Activated CD4-positive, alpha-beta T cell treated with anti-CD3 and anti-CD28 coated beads for 24 hours (primary cell): Measurements from ENCODE around the gene LAMA5.

ENCODE experiments used
- DNase-seq, 2 donors: peaks; one replicate each; pipeline ENCODE4 v3.0.0-alpha.2; 2020; ENCODE audit warnings: low read depth in 2 of 2

The LAMA5 gene

DNA sequence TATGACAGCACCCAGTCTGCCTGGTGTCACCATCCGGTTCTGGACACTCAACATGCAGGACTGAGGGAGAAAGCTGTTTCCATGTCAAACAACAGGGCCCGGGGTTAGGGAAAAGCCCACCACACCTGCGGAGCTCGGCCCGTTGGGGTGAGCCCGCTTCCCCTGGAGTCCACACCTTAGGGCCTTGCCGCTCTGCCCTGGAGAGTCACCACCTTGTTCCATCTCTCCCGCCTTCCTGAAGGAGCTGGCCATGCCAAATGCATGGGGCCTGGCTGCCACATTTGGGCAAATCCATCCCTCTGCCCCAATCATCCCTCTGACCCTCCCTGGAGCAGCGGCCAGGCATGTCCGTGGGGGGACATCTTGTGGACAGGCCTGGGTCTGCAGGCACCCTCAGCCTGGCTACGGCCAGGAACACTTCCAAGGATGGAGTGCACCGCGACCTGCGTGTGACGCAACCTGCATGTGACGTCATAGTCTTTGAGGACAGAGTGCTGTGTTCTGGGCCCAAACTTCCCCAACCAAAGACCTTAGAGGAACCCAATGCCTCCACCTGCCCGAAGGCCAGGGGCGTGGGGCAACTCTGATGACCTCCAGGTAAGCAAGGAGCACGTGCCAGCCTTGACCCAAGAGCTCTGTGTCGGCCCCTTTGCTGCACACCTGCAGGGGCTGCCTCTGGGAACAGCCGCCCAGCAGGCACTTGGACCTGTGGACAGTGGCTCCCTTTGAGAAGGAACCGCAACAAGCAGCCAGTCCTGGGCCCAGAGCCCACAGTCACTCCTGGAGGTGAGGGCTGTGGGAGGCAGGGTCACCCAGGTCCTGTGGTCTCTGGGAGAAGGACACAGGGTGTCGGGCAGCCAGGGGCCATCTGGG lies 38.2 kb upstream of the LAMA5 start:
- DNase-seq, result no peak

DNA sequence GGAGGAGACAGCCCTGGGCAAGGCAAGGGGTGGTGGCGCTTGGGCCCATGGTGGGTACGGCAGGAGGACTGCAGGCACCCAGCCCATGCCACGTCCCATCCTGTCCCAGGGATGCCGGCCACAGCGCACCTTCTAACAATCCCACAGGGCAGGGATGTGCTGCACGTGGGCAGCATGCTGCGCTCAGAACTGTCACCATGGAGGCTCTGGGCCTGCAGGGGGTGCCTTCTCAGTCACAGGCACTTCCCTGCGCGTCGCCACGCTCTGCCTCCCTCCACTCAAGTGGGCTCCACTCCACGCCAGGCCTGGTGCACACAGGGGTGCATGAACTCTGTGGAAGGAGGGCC lies 37.6 kb upstream of the LAMA5 start:
- no peak for DNase-seq

DNA sequence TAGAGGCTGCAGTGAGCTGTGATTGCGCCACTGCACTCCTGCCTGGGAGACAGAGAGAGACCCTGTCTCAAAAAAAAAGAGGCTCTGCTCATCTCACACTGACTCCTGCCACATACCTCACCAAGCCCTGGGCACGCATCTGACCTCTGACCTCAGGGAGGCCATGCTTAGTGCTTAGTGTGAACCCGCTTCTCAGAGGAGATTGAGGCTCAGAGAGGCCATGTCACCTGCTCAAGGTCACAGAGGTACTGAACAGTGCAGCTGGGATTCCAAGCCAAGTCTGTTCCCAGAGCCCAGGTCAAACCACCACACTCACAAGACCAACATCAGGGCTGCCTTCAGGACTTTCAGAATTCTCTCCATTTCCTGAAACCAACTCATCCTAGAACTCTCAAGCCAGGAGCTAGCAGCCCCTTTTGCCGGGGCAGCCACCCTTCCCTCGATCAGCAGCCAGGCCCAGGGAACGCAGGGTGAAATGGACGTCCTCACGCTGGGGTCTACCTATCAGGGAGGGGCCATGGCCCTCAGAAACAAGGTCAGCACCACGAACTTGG lies 37.1 kb upstream of the LAMA5 start:
- DNase-seq, result no peak

DNA sequence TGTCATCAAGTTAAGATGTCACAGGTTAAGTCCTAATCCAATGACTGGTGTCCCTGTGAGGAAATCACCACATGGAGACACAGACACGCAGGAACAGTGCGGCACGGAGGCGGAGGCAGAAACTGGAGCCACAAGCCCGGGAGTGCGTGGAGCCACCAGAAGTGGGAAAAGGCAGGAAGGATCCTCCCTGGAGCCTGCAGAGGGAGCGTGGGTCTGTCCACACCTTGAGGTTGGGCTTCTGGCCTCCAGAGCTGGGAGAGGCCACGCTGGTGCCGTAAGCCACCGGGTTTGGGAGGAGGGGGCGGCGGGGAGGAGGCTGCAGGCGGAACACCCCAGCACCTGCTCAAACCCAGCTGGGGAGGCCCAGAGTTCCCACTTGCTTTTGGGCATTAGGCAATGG lies 36.2 kb upstream of the LAMA5 start:
- no peak for DNase-seq

DNA sequence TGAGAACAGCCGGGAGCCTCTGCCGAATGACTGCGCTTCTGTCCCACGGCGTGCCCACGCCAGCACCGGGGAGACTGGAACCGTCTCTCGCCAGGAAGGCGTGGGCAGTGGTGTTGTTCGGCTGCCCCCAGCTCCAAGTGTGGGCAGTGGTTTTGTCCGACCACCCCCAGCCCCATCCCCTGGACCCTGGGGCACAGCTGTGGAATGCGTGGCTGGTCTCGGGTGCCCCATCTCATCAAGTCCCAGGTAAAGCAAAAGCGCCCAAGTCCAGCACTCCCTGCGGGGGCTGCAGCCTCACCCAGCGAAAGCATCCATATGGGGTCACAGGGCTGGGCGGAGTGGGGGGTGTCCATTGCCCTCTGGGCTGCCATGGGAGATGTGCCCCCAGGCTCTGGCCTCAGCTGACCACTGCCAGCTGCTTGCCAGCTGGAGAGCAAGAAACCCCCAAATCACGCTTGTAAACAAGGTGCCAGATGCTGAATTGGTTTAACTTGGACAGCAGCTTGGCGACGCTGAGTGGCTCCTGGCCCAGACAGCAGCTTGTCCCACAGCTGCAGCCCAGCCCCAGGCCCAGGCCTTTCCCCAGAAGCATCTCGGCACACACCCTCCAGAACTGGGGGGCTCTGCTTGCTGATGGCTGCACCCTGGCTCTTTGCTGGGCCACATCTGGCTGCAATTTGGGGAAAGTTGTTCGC lies 35.5 kb upstream of the LAMA5 start:
- DNase-seq, result no peak

DNA sequence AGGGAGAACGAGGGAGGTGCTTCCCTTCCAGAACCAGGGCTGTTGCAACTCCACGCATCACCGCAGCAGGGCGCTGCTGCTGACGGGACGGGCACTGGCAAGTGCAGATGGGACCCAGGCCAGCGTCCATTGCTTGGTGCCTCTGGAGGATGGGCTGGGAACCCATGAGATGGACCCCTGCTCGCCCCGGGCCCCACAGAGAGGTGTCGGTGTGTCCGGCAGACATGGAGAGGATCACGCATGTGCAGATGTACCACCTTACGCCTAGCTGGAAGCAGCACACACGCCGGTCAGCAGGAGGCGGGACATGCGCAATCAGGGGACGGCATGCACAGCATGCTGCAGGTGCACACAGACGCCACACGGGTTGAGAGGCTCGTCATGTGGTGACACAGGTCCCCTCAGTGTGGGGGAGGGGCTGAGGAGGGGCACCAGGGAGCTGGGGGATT lies 34.2 kb upstream of the LAMA5 start:
- no peak for DNase-seq

DNA sequence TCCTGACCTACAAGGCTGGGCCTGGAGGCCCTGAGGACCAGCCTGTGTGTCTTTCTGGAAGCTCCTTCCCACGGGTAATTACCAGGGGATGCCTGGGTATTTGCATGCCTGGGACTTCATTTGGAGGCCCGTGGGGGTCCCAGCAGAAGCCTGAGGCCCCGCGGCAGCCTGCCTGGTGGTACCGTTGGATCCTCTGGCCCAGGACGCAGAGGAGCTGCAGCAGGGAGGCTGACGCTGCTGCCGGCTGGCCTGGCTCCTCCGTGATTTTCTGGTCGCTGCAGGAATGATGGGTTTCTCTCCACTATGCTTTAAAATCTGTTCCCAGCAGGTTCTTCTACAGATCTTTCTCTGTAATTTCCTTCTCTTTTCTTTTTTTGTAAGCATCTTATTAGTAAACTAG lies 33.4 kb upstream of the LAMA5 start:
- DNase-seq, result no peak

DNA sequence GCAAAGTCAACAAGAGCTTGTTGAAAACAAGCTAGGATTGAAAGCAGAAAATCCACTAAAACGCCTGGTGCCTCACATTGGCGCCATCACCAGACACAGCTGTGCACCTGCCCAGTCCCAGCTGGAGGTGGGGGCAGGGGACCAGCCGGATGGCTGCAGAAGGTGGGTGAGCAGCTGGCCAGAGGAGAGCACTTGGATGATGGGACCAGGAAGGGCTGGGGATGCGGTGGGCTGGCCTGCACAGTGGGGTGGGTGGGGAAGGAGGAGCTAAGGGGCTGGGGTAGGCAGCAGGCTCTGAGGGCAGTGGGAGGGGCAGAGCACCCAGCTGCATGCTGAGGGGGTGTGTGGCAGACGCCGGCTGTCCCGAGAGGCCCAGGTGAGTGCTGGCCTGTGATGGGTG lies 32.9 kb upstream of the LAMA5 start:
- DNase-seq, result no peak

DNA sequence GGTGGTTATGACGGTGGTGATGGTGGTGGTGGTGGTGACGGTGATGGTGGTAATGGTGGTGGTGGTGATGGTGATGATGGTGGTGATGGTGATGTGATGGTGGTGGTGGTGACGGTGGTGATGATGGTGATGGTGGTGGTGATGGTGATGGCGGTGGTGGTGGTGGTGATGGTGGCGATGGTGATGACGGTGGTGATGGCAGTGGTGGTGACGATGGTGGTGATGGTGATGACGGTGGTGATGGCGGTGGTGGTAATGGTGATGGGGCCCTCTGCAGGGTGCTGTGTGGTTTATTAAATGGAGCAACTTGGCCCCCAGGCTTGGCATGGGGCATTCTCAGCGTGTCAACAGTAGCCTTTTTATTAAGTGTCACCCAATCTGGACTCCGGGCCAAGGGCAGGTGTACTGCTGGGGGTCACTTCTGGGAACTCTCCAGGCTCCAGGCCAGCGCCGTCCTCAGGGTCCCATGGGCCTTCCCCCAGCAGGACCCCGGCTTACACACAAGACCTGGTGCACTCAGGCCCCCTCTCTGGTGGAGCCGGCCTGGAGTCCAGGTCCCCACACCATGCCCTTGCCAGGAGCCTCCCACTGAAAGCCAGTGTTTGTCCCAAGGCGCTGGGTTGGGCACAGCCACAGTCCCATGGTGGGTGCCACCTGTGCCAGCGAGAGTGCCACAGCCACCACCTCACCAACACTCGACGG lies 31.2 kb upstream of the LAMA5 start:
- no peak for DNase-seq

DNA sequence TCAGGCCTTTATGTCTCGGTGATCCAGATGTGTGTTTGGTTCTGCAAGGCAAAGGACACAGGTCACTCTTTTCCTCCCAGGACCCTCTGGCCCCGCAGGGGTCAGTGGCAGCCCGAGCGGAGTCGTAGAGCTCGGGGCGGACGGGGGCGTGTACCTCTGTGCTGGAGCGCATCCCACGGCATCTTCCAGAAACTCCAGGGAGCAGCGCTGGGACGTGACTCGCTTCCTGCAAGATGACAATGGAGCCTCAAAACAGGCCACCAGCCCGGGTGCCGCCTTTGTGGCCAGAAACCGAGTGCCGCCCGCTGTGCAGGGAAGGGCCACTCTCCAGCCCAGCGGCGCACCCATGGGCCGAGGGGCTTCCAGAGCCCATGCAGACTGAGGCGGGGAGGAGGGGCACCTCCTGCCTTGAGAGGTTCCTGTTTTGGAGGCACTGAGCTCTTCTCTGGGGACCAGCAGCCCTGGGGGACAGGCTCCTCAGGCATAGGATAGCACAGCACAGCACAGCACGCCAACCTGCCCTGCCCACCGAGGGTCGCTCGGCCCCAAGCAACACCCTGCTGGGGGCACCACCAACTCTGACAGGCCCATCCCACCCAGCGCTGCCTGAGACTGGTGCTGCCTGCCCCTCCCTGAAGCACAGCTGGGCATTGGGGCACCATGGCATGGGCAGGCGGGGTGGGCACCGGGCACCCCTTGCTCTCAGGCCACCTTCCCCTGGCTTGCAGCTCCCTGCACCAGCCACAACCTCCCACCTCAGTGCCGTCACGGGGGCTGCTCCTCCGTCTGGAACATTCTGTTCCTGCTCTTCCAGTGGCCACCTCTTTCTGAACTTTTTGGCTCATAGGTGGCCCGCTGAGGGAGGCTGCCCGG lies 29.5 kb upstream of the LAMA5 start:
- no peak for DNase-seq

DNA sequence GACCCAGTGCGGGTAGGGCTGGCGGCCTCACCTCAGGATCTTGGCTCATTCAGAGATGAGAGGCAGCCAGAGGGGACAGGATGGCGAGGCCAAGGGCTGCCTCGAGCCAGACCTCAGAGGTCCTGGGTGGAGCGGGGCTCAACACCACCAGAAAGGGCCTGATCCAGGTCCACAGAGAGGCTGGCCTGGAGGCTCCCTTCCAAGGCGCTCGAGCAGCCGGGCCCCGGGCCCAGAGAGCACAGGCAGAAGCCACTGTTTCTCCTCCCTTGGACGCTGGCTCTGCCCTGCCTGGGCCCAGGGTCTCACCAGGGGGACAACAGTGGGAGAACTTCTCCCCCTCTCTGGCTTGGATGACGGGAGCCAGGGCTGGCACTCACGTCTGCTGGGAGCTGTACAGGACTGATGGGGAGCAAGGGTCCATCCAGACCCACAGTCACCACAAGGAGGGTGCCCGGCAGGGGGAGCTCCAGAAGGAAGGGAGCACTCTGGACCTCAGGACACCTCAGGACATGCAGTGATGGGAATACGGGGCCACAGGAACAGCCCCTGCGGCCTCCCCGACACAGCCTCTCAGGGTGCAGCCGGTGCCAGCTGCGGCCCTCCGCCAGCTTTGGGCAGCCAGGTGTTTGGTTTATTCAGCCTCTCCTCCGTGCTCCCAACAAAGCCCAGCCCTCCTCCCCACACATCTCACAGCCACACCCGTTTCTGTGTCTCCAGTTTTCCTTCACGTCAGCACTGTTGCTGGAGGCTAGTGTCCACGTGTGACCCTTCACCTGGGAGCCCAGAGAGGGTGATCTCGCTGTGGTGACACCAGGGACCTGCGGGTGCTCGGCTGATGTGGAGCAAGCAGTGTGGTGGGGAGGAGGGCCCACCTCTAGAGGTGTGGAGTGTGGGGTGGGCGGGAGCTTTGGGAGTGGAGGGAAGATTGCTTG lies 28.5 kb upstream of the LAMA5 start:
- no peak for DNase-seq

DNA sequence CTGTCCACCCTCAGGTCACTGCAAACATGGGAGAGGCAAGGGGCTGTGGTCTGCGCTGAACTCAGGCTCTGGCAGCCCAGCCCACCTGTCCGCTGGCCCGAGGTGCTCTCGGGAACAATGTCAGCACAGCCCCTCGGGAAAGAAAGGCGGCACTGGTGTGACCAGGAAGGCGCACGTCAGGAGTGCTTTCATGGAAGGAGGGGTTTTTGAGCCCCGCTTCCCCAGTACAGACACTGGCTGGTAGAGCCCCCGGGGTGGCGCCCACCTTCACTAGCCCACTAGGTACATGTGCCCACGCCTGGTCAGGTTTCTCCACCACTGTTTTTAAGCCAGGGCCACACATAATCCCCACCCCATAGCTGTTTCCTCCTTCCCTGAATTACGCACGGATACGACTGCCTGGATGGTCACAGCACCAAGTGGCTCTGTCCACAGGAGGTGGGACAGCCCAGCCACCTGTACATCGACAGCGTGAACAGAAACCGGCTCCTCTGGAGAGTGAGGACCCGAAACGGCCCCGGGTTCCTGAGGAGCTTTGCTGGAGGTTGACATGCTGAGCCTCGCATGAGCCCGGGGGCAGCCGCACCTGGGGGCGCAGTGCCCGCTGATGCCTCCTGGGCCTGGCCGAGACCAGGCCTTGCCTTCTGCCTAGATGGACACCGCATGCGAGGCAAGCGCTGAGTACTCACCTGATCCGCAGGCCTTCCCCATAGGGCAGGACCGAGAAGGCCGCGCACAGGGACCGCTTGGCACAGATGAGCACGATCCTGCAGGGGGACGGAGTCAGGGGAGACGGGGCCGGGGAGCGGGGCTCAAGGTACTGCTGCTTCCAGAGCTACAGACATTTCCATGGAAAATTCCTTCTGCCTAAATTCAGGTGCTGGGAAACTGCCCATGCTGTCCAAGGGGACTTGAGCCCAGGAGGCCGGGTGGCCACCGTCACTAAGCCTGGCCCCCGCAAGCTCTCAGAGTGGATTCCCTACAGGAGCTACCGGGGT lies 27.4 kb upstream of the LAMA5 start:
- DNase-seq, result no peak

DNA sequence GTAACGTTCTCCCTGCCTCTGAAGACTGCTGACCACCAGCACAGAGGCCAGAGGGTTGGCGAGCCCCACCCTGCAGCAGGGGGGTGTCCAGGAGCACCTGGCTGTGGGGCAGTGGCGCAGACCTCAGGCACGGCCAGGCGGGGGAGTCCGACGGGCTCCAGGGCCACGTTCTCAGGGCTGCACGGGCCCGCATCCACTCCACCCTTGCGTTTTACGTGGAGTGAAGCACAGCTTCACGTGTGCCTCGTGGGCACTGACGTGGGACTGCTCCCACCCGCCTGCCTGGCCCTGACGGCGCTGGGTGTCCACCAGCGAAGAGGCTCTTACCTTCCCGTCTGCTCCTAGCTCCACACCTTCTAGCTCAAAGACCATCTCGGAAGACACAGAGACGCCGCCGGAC lies 26.7 kb upstream of the LAMA5 start:
- DNase-seq, result no peak

DNA sequence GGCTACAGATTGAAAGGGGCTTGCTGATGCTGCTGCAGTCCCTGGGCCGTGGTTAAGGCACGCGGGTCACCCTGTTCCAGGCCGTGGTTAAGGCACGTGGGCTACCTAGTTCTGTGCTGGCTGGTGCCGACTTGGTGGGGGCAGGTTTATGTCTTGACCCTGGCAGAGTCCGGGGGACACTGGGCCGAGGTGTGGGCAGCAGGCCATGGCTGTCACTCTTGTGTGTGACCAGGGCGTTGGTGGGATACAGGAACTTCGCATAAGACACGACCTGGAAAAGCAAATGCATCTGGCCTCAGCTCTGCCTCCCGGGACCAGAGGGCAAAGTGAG lies 26.2 kb upstream of the LAMA5 start:
- no peak for DNase-seq

DNA sequence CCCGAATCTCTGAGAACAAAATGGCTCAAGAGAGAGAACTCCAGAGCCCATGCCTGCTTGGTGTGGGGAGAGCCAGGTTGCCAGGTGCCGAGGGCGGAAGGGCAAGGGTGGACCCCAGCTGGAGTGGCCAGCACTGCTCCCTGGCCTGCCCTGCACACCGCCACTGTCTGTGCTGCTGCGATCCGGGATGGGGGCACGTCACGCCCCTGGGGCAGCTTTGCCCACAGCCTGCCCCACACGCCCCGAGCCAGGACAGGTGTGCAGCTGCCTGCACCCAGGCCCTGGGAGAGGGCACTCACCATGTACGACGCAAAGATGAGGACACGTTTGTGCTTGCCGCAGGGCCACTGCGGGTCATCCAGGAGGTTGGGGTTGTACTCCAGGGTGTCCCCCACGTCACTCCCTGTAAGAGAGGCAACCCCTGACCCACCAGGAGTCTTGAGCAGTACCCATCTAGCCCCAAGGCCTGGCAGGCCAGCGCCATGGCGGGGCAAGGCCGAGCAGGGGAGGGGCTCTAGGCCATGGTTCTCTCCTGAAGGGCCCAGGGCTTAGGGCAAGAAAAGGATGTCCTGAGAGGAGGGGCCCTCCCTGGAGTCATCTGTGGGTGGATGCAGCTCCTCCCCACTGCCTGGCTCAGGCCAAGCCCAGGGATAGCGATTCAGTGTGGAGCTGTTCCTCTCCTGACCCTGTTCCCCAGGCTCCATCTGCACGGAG lies 25.7 kb upstream of the LAMA5 start:
- DNase-seq, result no peak

DNA sequence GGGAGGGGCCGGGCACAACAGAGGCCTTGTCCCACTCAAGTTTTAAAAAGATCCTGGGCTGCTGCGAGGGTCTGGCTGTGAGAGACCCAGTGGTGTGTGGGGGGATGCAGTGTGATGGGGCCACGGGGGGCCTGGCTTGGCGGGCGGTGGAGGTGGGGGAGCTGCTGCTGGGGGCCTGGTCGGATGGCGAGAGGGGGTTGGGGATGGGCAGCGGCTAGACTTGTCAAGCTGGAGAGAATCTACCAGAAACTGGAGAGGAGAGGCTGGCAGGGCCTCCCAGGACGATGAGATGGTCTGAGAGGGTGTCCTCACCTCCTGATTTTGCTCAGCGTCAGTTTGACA lies 24.9 kb upstream of the LAMA5 start:
- DNase-seq, result no peak

DNA sequence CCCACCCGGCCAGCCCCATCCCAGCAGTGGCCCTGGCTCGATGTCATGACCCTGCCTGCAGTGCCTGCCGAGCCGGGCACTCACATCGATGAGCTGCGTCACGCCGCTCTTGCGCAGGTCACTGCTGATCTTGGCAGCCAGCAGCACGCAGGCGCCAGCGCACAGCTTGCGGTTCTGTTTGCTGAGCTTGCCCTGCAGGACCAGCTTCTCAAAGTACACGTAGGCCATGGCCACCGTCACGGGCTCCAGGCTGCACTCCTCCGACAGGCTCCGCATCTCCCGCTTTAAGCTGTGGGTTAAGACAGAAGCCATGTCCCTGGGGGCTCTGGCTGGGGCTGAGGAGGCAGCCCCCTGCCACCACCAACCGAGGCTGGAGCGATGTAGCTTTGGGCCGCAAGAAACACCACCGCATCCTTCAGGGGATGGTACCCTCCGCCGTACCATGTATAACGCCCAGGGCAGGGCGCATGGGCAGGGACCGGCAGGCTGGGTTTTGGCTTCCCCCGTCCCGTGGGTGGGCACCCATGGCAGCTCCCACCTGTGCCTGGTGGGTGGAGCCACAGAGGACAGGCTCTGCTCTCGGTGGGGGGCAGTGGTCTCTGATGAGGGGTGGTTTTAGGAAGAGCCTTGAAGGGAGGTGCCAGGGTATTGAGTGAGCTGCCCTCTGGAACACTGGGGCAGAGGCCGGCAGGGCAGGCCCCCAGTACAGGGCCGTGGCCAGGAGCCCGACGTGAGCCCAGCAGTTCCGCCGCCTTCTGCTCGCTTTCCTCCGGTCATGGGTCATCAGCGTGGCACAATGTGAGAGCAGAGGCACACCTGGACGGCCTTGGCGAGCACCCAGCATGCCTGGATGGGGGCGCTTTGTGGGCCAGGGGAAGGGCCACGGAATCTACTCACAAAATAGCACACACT lies 24.3 kb upstream of the LAMA5 start:
- no peak for DNase-seq
